WTC11 (cell line): Measurements from ENCODE around the gene RNF167. TPM values are rescaled to one million over a fixed set of nuclear protein-coding genes. Genes with fewer than 3 reads are reported as not detected.

Experiments
- ATAC-seq: fragments of 200-7000 bp; cut with Tn5 transposase; 2 replicates; pipeline ENCODE4 v1.10.0; 2021; ENCODE audit warnings: mild to moderate bottlenecking, moderate library complexity
- CTCF ChIA-PET: fragments of 300-600 bp; sonication (Branson Sonifier 250); formaldehyde crosslinking; loops from one replicate; lab custom pipeline; 2021; ENCODE audit warnings: antibody characterized with exemption; lab: Charles Lee
- POLR2A ChIA-PET: fragments of 350-600 bp; sonication (Branson Sonifier 250); formaldehyde crosslinking; loops from one replicate; lab custom pipeline; 2021; ENCODE audit warnings: antibody characterized with exemption; lab: Charles Lee
- DNase-seq: peaks from one replicate; pipeline ENCODE4 v3.0.0; 2021; ENCODE audit warnings: low spot score
- H3K27ac Mint-ChIP-seq: 2 replicates; pipeline ENCODE4 v1.8.0; 2021; ENCODE audit warnings: mixed read lengths
- H3K27me3 Mint-ChIP-seq: 2 replicates; pipeline ENCODE4 v1.8.0; 2021; ENCODE audit warnings: low read depth, mild to moderate bottlenecking, moderate library complexity, mixed read lengths
- H3K36me3 Mint-ChIP-seq: 2 replicates; pipeline ENCODE4 v1.8.0; 2021; ENCODE audit warnings: mixed read lengths
- H3K4me1 Mint-ChIP-seq: 2 replicates; pipeline ENCODE4 v1.8.0; 2022; ENCODE audit warnings: mixed read lengths
- H3K4me3 Mint-ChIP-seq: 2 replicates; pipeline ENCODE4 v1.8.0; 2021; ENCODE audit warnings: mild to moderate bottlenecking, moderate library complexity, mixed read lengths
- H3K9me3 Mint-ChIP-seq: 2 replicates; pipeline ENCODE4 v1.8.0; 2021; ENCODE audit warnings: mixed read lengths
- ARID4B ChIP-seq: sonication (generic); formaldehyde crosslinking; IDR thresholded peaks from 2 replicates; pipeline ENCODE4 v1.8.0; 2023; ENCODE audit warnings: missing genetic modification reagents, mild to moderate bottlenecking, borderline replicate concordance
- ERG ChIP-seq: fragments of 250-450 bp; sonication (Bioruptor Pico); IDR thresholded peaks from 2 replicates; pipeline ENCODE4 v1.8.0; 2021; ENCODE audit warnings: mild to moderate bottlenecking
- HMGXB4 ChIP-seq: sonication (generic); formaldehyde crosslinking; IDR thresholded peaks from 2 replicates; pipeline ENCODE4 v1.8.1; 2023; ENCODE audit warnings: mild to moderate bottlenecking, moderate library complexity, missing genetic modification reagents
- MAX ChIP-seq: sonication (generic); formaldehyde crosslinking; IDR thresholded peaks from 2 replicates; pipeline ENCODE4 v1.8.0; 2022; ENCODE audit warnings: mild to moderate bottlenecking, missing genetic modification reagents
- PRDM15 ChIP-seq: sonication (generic); formaldehyde crosslinking; IDR thresholded peaks from 2 replicates; pipeline ENCODE4 v1.8.0; 2022; ENCODE audit warnings: missing genetic modification reagents
- RELA ChIP-seq: sonication (generic); formaldehyde crosslinking; IDR thresholded peaks from 2 replicates; pipeline ENCODE4 v1.8.1; 2022; ENCODE audit warnings: missing genetic modification reagents, mild to moderate bottlenecking, borderline replicate concordance
- USF2 ChIP-seq: sonication (generic); formaldehyde crosslinking; IDR thresholded peaks from 2 replicates; pipeline ENCODE4 v1.8.1; 2023; ENCODE audit warnings: mild to moderate bottlenecking, missing genetic modification reagents, moderate library complexity
- ZMAT4 ChIP-seq: fragments of 250-450 bp; sonication (Bioruptor Pico); IDR thresholded peaks from 2 replicates; pipeline ENCODE4 v1.9.0; 2021; ENCODE audit warnings: mild to moderate bottlenecking
- ZNF281 ChIP-seq: sonication (generic); formaldehyde crosslinking; IDR thresholded peaks from 2 replicates; pipeline ENCODE4 v1.8.0; 2023; ENCODE audit warnings: mild to moderate bottlenecking, missing genetic modification reagents
- ZNF423 ChIP-seq: fragments of 250-450 bp; sonication (Bioruptor Pico); IDR thresholded peaks from 2 replicates; pipeline ENCODE4 v2.1.2; 2022; ENCODE audit warnings: mild to moderate bottlenecking, moderate library complexity
- total RNA-seq: library from RNA; stranded (reverse); gene quantifications from 3 replicates; pipeline ENCODE4 v1.2.3, GENCODE V29; 2021

The RNF167 gene
- total RNA-seq, 1 experiment from 2014 or later = 143 TPM

- TF ChIP-seq ERG (CRISPR knock-in tag) (no peak), RELA (CRISPR knock-in tag) (0 out of 2 replicates have a peak, but pooled peaks have one; percentile 29), ZNF281 (CRISPR knock-in tag) (no peak), USF2 (CRISPR knock-in tag) (no peak), MAX (0 out of 2 replicates have a peak, but pooled peaks have one; percentile 14), ZMAT4 (no peak)
Observed at GRCh38 chr17:4900231-4901107, 39.6 kb upstream of the RNF167 start (continued).

- Mint-ChIP-seq H3K36me3 (peaks cover under 1% of the 10 kb centered on the region; the same call in 1 of the 2 replicates), H3K4me3 (peak overlapping the region; percentile 81), H3K4me1 (peaks cover 14% of the 10 kb centered on the region), H3K9me3 (no peaks in the 10 kb centered on the region), H3K27me3 (peaks cover 10% of the 10 kb centered on the region), H3K27ac (no peak overlapping the region)
- TF ChIP-seq ARID4B (CRISPR knock-in tag) (no peak), PRDM15 (CRISPR knock-in tag) (no peak), HMGXB4 (CRISPR knock-in tag) (no peak), ZNF423 (no peak)
- ATAC-seq (no peak), DNase-seq (no peak)
- CTCF ChIA-PET = interaction anchor here (0.6 to 2.8 kb wide), 6 partner anchors 8 to 191 kb away, joined by 3 to 38 read pairs (median 6); partner anchors contain the start of gene ARRB2
- POLR2A ChIA-PET = interaction anchor here (0.6 to 2.0 kb wide), 2 partner anchors 8 to 135 kb away, joined by 7 read pairs; no protein-coding TSS in a partner anchor
Observed at GRCh38 chr17:4901108-4901647, 38.9 kb upstream of the RNF167 start.
